HG03558 (cell line): Measurements from ENCODE around the gene JAKMIP2.
"Not testable (repeated sequence)": the region's sequence is repeated elsewhere in the genome, so short reads cannot be mapped to it uniquely, and the experiment has no call there.

Experiments
- ATAC-seq: cut with Tn5 transposase; IDR thresholded peaks from one replicate; pipeline ENCODE4 v1.9.1; 2021; ENCODE audit warnings: moderate number of reproducible peaks; ENCODE audit not compliant: unreplicated experiment; ENCODE audit errors: extremely low read depth

Gene JAKMIP2

GRCh38 chr5:147568710-147569406, 213.7 kb downstream of the JAKMIP2 start:
- no peak for ATAC-seq

- no peak for ATAC-seq
These were observed 214.5 kb downstream of the JAKMIP2 start for GRCh38 chr5:147567917-147568598.

GRCh38 chr5:147565524-147565923, 217.0 kb downstream of the JAKMIP2 start:
- no peak for ATAC-seq

GRCh38 chr5:147564124-147564486, 218.4 kb downstream of the JAKMIP2 start:
- no peak for ATAC-seq

GRCh38 chr5:147563466-147564123, 218.9 kb downstream of the JAKMIP2 start:
- no peak for ATAC-seq

- no peak for ATAC-seq
These were observed 221.1 kb downstream of the JAKMIP2 start for GRCh38 chr5:147561435-147561834.

- no peak for ATAC-seq
These were observed 221.7 kb downstream of the JAKMIP2 start for GRCh38 chr5:147560718-147561331.

GRCh38 chr5:147559749-147560148, 222.8 kb downstream of the JAKMIP2 start:
- no peak for ATAC-seq

- no peak for ATAC-seq
These were observed 223.7 kb downstream of the JAKMIP2 start for GRCh38 chr5:147558826-147559225.

GRCh38 chr5:147557876-147558745, 224.4 kb downstream of the JAKMIP2 start:
- ATAC-seq: no peak

GRCh38 chr5:147555176-147555575, 227.4 kb downstream of the JAKMIP2 start:
- ATAC-seq: no peak

GRCh38 chr5:147554261-147554817, 228.2 kb downstream of the JAKMIP2 start:
- ATAC-seq: no peak

GRCh38 chr5:147553817-147554216, 228.7 kb downstream of the JAKMIP2 start:
- not testable (repeated sequence) for ATAC-seq

GRCh38 chr5:147552897-147553296, 229.6 kb downstream of the JAKMIP2 start:
- no peak for ATAC-seq

GRCh38 chr5:147551677-147552076, 230.9 kb downstream of the JAKMIP2 start:
- no peak for ATAC-seq

- ATAC-seq: no peak
These were observed 234.8 kb downstream of the JAKMIP2 start for GRCh38 chr5:147547730-147548129.

GRCh38 chr5:147544556-147544955, 238.0 kb downstream of the JAKMIP2 start:
- no peak for ATAC-seq

GRCh38 chr5:147539053-147539452, 243.5 kb downstream of the JAKMIP2 start:
- ATAC-seq: no peak

GRCh38 chr5:147538236-147538635, 244.3 kb downstream of the JAKMIP2 start:
- ATAC-seq: no peak
